ENCODE data around the gene RHOH. TPM values are rescaled to one million over a fixed set of nuclear protein-coding genes. Genes with fewer than 3 reads are reported as not detected.

The RHOH gene
- total and polyA plus RNA-seq, 2 of the 13 experiments (the other 11 are each of a cell fraction or from before 2014, with no cell fraction given) = 0.57 TPM; not detected in 1

DNA sequence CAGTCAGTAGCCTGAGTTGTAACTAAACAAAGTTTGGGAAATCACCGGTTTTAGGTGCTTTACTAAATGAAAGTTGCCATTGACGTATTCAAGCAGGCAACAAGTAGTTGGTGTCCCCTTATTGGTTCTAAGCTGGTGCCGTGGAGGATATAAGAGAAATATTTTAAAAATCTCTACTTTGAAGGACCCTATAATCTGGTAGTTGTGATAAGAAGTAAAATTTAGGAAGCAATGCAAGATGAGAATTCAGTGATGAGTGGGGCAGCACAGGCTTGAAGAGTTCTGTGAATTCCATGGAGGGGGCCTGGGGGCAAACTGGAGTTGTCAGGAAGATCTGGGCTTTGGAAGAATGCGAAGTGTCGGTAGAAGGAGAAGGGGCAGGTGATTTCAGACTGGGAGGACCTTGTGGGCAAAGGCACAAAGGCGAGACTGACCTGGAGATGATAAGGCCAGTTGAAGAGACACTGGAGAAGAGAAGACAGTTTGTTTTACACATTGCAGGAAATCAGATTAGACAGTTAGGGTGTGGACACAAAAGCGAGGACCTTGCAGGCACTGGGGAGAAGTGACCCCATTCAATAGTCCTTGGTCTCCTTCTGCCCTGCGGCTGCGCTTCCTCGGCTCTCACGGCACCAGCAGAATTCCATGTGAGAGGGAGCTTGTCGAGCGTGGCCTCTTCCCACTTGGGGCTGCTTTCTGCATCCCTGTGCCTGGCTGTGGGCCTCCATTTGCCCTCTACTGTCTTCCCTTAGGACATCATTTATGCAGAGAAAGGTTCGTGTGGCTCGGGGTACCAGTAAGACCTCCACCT, 1.3 kb downstream of the RHOH start (continued):
- TF ChIP-seq, protein P1, sequence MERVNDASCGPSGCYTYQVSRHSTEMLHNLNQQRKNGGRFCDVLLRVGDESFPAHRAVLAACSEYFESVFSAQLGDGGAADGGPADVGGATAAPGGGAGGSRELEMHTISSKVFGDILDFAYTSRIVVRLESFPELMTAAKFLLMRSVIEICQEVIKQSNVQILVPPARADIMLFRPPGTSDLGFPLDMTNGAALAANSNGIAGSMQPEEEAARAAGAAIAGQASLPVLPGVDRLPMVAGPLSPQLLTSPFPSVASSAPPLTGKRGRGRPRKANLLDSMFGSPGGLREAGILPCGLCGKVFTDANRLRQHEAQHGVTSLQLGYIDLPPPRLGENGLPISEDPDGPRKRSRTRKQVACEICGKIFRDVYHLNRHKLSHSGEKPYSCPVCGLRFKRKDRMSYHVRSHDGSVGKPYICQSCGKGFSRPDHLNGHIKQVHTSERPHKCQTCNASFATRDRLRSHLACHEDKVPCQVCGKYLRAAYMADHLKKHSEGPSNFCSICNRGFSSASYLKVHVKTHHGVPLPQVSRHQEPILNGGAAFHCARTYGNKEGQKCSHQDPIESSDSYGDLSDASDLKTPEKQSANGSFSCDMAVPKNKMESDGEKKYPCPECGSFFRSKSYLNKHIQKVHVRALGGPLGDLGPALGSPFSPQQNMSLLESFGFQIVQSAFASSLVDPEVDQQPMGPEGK (CRISPR knock-in tag; IDR thresholded peaks at IDR 0.05) = no peak

DNA sequence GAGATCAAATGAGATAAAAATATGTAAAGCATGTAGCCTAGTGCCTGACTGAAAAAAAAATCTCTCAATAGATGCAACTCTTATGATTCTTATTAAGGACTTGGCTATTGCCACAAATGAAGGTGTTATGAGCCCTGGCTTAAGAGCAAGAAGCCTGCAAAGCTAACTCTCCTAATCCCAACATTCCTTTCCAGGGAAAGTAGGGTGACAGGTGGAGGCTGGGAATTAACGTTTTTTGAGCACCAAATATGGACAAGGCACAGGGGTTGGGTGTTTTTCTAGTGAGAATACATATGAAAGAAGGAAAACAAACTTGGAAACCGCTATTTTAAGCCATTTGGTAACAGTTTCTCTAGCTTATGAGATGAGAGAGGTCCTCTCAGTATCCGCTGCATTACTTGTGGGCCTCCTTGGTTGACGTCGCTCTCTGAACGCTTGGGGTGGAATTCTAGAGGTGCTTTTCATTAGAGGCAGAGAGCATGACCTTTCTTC, 2.4 kb downstream of the RHOH start:
- WGBS (ENCODE audit: low lambda C conversion rate) = 56% methylated on average over 6 of the region's 6 CpGs
- DNase-seq (ENCODE audit: low spot score) = no peak
- intact Hi-C loops (cut with micrococcal nuclease; ENCODE audit: unreplicated experiment) (no loop called here), in situ Hi-C loops (cut with HindIII; ENCODE audit: extremely low pct_ligation_motif_present, low pct_unique_long_range_greater_than_20kb) (no loop called here)
- Histone ChIP-seq H3K79me2 (ENCODE audit: insufficient read depth, low read length) (no peaks in the 10 kb centered on the region), H3K27ac (ENCODE audit: extremely low read length, insufficient read depth, low read length) (no peak overlapping the region), H3K27me3 (ENCODE audit: control insufficient read depth in 1 of 2, insufficient read depth in 2 of 2, low read length in 2 of 2) (no peaks in the 10 kb centered on the region; a peak in 1 of 5 replicates), H3K4me1 (ENCODE audit: insufficient read depth, low read length) (peaks cover 28% of the 10 kb centered on the region), H3K9me3 (ENCODE audit: low read length) (no peaks in the 10 kb centered on the region), H3K36me3 (replicated peaks in 1 of 2; ENCODE audit: control insufficient read depth in 1 of 2, insufficient read depth in 2 of 2, low read length in 2 of 2) (no peaks in the 10 kb centered on the region), H2AFZ (ENCODE audit: low read length) (no peak overlapping the region), H4K20me1 (ENCODE audit: insufficient read depth, low read length) (no peaks in the 10 kb centered on the region), H3K9ac (ENCODE audit: insufficient read depth, low read depth, low read length) (no peak overlapping the region), H3K4me3 (replicated peaks in 1 of 3; ENCODE audit: insufficient read depth in 1 of 3, low read depth in 2 of 3, low read length in 3 of 3) (no peak overlapping the region), H3K4me2 (ENCODE audit: low read depth, low read length) (no peak overlapping the region)
- CTCF ChIA-PET (ENCODE audit: low intra/inter-chr PET ratio, low total read pairs) = no interaction called here
- POLR2A ChIA-PET = no interaction called here
- FAIRE-seq = no peak
- ATAC-seq = no peak
- BruUV-seq (replicated peaks) = no TSS peak
- no peak for TF ChIP-seq ZKSCAN5 (CRISPR knock-in tag; IDR thresholded peaks at IDR 0.05)
- no peak for TF ChIP-seq ZNF674 (CRISPR knock-in tag; IDR thresholded peaks at IDR 0.05; ENCODE audit: low read depth)
- no peak for TF ChIP-seq XRCC5 (optimal IDR thresholded peaks at IDR 0.05; ENCODE audit: low read length)
- TF ChIP-seq, protein P2, sequence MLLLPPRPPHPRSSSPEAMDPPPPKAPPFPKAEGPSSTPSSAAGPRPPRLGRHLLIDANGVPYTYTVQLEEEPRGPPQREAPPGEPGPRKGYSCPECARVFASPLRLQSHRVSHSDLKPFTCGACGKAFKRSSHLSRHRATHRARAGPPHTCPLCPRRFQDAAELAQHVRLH (CRISPR knock-in tag; IDR thresholded peaks at IDR 0.05; ENCODE audit: borderline replicate concordance, low read depth) = no peak
- TF ChIP-seq, protein P3, sequence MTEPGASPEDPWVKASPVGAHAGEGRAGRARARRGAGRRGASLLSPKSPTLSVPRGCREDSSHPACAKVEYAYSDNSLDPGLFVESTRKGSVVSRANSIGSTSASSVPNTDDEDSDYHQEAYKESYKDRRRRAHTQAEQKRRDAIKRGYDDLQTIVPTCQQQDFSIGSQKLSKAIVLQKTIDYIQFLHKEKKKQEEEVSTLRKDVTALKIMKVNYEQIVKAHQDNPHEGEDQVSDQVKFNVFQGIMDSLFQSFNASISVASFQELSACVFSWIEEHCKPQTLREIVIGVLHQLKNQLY (CRISPR knock-in tag; IDR thresholded peaks at IDR 0.05) = no peak
- TF ChIP-seq MEF2D (CRISPR knock-in tag; IDR thresholded peaks at IDR 0.05) = no peak
- TF ChIP-seq, protein P4, sequence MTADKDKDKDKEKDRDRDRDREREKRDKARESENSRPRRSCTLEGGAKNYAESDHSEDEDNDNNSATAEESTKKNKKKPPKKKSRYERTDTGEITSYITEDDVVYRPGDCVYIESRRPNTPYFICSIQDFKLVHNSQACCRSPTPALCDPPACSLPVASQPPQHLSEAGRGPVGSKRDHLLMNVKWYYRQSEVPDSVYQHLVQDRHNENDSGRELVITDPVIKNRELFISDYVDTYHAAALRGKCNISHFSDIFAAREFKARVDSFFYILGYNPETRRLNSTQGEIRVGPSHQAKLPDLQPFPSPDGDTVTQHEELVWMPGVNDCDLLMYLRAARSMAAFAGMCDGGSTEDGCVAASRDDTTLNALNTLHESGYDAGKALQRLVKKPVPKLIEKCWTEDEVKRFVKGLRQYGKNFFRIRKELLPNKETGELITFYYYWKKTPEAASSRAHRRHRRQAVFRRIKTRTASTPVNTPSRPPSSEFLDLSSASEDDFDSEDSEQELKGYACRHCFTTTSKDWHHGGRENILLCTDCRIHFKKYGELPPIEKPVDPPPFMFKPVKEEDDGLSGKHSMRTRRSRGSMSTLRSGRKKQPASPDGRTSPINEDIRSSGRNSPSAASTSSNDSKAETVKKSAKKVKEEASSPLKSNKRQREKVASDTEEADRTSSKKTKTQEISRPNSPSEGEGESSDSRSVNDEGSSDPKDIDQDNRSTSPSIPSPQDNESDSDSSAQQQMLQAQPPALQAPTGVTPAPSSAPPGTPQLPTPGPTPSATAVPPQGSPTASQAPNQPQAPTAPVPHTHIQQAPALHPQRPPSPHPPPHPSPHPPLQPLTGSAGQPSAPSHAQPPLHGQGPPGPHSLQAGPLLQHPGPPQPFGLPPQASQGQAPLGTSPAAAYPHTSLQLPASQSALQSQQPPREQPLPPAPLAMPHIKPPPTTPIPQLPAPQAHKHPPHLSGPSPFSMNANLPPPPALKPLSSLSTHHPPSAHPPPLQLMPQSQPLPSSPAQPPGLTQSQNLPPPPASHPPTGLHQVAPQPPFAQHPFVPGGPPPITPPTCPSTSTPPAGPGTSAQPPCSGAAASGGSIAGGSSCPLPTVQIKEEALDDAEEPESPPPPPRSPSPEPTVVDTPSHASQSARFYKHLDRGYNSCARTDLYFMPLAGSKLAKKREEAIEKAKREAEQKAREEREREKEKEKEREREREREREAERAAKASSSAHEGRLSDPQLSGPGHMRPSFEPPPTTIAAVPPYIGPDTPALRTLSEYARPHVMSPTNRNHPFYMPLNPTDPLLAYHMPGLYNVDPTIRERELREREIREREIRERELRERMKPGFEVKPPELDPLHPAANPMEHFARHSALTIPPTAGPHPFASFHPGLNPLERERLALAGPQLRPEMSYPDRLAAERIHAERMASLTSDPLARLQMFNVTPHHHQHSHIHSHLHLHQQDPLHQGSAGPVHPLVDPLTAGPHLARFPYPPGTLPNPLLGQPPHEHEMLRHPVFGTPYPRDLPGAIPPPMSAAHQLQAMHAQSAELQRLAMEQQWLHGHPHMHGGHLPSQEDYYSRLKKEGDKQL (CRISPR knock-in tag; IDR thresholded peaks at IDR 0.05; ENCODE audit: low read depth) = no peak
- no peak for TF ChIP-seq FOXA1 (IDR thresholded peaks at IDR 0.05)
- TF ChIP-seq FOXA1 (CRISPR knock-in tag; IDR thresholded peaks at IDR 0.05) = no peak
- TF ChIP-seq ZNF556 (CRISPR knock-in tag; IDR thresholded peaks at IDR 0.05; ENCODE audit: borderline replicate concordance) = no peak
- no peak for TF ChIP-seq ZNF256 (CRISPR knock-in tag; conservative IDR thresholded peaks at IDR 0.05)
- TF ChIP-seq RFX5 (IDR thresholded peaks at IDR 0.05; ENCODE audit: low read depth, low read length) = no peak
- no peak for TF ChIP-seq ZNF616 (CRISPR knock-in tag; IDR thresholded peaks at IDR 0.05; ENCODE audit: low read depth)
- no peak for TF ChIP-seq PAF1 (CRISPR knock-in tag; IDR thresholded peaks at IDR 0.05)
- no peak for TF ChIP-seq MBD4 (IDR thresholded peaks at IDR 0.05; ENCODE audit: borderline replicate concordance, low read length)

Data from HepG2 (cell line).